GM18909 (cell line): ENCODE results near the gene GPC6.
"Not testable (repeated sequence)": the region's sequence is repeated elsewhere in the genome, so short reads cannot be mapped to it uniquely, and the experiment has no call there.

ENCODE experiments used
- ATAC-seq: cut with Tn5 transposase; IDR thresholded peaks from one replicate; pipeline ENCODE4 v1.9.1; 2021; ENCODE audit warnings: mild to moderate bottlenecking; ENCODE audit not compliant: unreplicated experiment, poor library complexity

The GPC6 gene

GRCh38 chr13:94204163-94204562, 977.6 kb downstream of the GPC6 start:
- ATAC-seq: no peak

GRCh38 chr13:94204946-94205345, 978.3 kb downstream of the GPC6 start:
- ATAC-seq: no peak

DNA sequence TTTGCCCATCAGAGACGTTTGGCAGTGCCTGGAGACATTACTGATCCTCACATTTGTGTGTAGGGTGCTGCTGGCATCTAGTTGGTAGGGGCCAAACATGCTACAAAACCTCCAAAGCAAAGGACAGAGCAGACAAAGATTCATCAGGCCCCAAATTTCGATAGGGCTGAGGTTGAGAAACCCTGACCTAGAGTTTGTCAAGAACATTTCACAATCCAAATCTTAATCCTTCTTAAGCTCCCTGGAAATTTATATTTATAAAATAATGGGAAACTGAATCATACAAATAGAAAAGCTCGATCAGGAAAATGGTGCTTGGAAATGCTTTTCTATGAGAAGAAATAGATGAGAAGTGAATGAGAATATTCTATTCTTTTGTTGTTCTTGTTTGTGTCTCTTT, 979.3 kb downstream of the GPC6 start:
- no peak for ATAC-seq

GRCh38 chr13:94209117-94209516, 982.5 kb downstream of the GPC6 start:
- no peak for ATAC-seq

- ATAC-seq: not testable (repeated sequence)
Observed at GRCh38 chr13:94209913-94210312, 983.3 kb downstream of the GPC6 start.

- ATAC-seq: no peak
Observed at GRCh38 chr13:94210816-94211215, 984.2 kb downstream of the GPC6 start.

GRCh38 chr13:94212196-94212595, 985.6 kb downstream of the GPC6 start:
- no peak for ATAC-seq

DNA sequence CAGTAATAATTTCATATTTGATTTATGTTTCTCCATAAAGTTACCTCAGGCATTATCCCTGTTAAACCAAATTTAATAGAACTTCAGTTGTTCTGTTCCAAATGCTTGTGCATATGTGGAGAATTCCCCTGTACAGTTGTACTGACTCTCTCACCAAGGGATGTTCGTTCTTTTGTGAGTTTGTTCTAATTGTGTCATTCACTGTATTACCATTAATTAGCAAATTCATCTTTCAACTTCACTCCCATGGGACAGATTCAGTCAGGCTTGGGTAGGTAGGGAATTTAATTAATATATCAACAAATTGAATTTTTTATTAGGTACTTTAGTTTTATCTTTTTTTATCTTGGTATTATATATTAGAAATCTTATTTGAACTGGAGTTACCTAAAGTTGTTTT, 987.5 kb downstream of the GPC6 start:
- no peak for ATAC-seq

GRCh38 chr13:94214975-94215374, 988.4 kb downstream of the GPC6 start:
- ATAC-seq: no peak

- no peak for ATAC-seq
Observed at GRCh38 chr13:94216476-94216875, 989.9 kb downstream of the GPC6 start.

DNA sequence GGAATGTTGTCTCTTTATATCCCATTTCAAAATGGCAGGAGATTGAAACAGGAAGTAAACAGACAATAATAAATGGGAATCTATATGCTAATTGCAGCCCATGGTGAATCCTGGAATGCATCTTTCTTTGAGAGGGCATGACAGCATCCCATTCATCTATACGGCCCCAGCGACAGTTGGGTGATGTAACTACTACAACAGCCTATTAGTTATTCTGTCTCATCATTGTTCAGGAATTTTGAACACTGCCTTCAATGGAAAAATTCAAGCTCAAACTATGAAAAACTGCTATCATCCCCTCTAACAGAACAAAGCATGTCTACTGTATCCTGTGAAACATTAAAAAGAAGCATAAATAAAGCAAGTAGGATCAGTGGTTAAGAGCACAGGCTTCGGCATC, 990.8 kb downstream of the GPC6 start:
- ATAC-seq: no peak

DNA sequence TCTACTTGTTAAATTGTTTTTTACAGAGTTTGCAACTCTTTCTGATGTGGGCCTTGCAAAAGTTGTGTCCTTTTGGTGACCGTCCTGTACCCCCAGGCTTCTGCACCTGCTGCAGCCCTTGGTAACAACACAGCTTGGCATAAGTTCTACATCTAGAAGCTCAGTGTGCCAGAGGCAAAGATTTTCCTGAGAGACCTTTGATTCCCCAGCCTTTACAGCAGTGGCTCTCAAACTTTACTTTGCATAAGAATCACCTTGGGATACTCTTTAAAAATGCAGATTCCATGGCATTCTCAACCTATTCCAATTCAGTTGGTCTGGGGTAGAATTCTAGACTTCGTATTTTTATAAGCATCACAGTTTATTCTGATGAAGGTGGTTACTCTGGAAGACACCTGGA, 991.9 kb downstream of the GPC6 start:
- ATAC-seq: no peak

DNA sequence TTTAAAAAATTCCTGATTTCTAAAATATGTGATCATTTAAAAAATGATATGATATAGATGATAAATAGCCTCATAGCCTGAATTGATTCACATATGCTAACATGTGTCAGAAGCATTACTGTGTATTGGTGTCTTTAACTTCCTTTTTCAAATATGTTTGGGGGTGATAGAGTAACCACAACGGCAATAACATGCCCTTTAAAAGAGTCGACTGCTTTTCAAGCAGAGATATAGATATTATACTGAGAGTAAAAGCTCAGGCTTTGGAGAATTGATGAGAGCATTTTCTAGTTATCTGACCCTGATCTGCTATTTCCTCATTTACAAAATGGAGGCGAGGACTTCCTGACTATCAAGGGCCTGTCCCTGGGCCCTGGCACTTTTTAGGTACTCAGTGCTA, 992.3 kb downstream of the GPC6 start:
- no peak for ATAC-seq

DNA sequence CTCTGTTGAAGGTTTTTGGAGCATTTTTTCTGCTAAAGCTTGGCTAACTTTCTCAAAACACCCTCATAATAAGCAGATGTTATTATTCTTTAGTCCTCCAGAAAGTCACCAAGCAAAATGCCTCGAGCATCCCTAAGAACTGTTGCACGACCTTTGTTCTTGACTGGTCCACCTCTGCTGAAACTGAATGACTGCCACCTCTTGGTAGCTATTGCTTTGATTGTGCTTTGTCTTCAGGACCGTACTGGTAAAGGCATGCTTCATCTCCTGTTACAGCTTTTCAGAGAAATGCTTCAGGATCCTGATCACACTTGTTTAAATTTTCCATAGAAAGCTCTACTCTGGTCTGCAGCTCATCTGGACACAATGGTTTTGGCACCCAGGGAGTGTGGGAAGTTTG, 998.1 kb downstream of the GPC6 start:
- no peak for ATAC-seq

DNA sequence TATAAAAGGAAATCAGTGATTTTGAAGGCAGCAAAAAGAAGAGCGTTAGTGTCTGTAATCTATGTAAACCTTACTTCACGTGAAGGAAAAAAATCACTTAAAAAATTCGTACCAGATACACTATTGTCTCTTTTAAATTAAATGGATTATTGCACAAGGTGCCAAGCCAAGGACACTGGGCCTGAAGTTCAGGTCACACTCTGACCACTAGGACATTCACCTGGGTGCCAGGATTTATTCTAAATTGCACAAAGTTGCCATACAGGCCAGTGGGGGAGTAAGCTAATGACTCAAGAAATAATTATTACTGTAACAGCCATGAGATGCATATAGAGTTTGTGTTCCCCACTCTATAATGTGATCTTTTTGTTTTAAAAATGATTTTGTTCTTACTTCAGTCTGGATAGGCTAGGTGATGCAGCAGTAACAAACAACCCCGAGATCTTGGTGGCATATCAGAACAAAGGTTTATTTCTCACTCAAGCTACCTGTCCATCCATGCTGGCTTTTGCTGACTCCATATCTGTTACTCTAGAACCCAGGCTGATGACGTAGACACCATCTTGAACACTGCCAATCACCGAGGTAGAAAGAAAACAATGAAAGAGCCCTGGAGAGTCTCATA, 1000.8 kb downstream of the GPC6 start:
- ATAC-seq: no peak

GRCh38 chr13:94228763-94229162, 1002.2 kb downstream of the GPC6 start:
- no peak for ATAC-seq

DNA sequence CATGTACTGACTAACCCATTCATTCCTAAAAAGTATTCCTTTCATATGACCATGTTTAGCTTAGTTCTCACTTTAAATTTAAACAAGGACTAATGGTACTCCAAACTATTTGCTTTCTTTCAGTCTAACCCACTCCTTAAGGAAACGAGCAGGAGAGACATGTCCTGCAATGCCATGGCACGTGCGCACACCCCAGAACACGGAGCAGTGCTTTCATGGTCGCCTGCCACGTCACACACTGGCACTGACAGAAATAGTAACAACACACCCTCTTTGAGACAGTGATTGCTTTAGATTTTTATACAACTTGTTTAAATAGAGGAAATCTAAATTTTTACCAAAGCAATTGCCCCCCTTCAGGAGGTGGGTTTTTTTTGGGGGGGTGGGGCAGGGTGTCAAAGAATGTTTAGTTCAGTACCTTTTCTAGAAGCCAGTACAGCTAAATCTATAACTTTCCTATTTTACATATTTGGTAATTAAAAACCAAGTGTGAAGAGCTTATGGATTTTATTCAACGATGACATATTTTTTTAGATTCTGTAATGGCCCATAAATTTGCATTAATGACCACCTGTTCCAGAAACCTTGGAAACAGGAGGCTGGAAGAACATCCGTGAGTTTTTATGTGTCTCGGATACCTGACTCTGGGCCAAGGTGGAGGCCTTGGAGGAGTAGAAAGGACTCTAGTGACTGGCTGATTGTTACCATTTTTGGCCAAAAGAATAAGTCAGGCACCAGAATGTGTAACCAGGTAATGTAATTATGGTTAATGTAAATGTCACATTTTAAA, 1005.7 kb downstream of the GPC6 start:
- ATAC-seq: no peak

- ATAC-seq: no peak
Observed at GRCh38 chr13:94232956-94233355, 1006.3 kb downstream of the GPC6 start.

- ATAC-seq: no peak
Observed at GRCh38 chr13:94233401-94233800, 1006.8 kb downstream of the GPC6 start.

DNA sequence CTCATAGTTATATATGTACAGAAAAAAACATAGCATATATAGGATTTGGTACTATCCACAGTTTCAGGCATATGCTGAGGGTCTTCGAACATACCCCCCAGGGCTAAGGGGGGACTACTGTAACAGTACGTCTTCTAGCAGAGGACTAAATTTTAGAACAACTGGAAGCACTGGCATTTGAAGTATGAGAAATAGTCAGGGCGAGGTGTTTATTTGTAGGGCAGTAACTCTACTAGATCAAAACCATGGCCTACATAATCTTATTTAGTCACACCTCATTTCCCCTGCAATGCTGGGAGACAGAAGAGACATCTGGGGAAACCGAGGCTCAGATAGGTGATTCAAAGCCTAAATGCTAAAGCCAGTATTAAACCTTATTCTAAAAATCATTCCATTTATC, 1007.2 kb downstream of the GPC6 start:
- ATAC-seq: no peak

GRCh38 chr13:94234738-94235137, 1008.1 kb downstream of the GPC6 start:
- ATAC-seq: no peak

- no peak for ATAC-seq
Observed at GRCh38 chr13:94236132-94236531, 1009.5 kb downstream of the GPC6 start.
